ENCODE data around the gene GRIK4. TPM values are rescaled to one million over a fixed set of nuclear protein-coding genes. Genes with fewer than 3 reads are reported as not detected.
A peak's percentile ranks its signal among the peaks of the same experiment; 100 is the strongest.

GRIK4 gene
- total RNA-seq, 2 donors from 2014 or later: 0.05 to 1.7 TPM

DNA sequence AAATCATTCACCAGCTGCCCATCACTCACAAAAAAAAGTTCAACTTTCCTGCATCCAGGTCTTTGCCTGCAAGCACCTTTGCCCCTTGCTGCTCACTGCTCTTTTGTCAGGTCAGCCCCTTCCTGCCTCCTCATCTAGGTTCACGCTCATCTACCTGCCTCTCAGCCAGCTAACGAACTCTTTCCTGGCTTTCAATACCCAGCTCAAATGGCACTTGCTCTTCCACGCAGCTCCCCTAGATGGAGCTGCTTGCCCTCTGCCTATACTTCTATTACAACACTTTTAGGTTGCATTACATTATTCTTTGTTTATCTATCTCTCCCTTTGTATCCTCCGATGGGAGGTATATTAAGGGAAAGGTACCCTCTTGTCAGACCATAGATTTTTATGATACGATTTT, 433.5 kb downstream of the GRIK4 start:
- Histone ChIP-seq H3K9me3 (no peaks in the 10 kb centered on the region), H3K4me3 (no peak overlapping the region), H3K4me1 (replicated peaks) (no peaks in the 10 kb centered on the region), H3K36me3 (no peaks in the 10 kb centered on the region), H3K27me3 (replicated peaks; ENCODE audit: insufficient read depth) (no peaks in the 10 kb centered on the region), H3K27ac (no peak overlapping the region)
- intact Hi-C loops (cut with DNase I): no loop called here
- no peak for DNase-seq (ENCODE audit: low spot score)
- no peak for TF ChIP-seq POLR2A (IDR thresholded peaks at IDR 0.05)
- TF ChIP-seq, protein P1, sequence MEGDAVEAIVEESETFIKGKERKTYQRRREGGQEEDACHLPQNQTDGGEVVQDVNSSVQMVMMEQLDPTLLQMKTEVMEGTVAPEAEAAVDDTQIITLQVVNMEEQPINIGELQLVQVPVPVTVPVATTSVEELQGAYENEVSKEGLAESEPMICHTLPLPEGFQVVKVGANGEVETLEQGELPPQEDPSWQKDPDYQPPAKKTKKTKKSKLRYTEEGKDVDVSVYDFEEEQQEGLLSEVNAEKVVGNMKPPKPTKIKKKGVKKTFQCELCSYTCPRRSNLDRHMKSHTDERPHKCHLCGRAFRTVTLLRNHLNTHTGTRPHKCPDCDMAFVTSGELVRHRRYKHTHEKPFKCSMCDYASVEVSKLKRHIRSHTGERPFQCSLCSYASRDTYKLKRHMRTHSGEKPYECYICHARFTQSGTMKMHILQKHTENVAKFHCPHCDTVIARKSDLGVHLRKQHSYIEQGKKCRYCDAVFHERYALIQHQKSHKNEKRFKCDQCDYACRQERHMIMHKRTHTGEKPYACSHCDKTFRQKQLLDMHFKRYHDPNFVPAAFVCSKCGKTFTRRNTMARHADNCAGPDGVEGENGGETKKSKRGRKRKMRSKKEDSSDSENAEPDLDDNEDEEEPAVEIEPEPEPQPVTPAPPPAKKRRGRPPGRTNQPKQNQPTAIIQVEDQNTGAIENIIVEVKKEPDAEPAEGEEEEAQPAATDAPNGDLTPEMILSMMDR (IDR thresholded peaks at IDR 0.05): no peak
- no peak for TF ChIP-seq POLR2AphosphoS5 (IDR thresholded peaks at IDR 0.05)
- 80% methylated on average over 5 of the region's 5 CpGs for WGBS

DNA sequence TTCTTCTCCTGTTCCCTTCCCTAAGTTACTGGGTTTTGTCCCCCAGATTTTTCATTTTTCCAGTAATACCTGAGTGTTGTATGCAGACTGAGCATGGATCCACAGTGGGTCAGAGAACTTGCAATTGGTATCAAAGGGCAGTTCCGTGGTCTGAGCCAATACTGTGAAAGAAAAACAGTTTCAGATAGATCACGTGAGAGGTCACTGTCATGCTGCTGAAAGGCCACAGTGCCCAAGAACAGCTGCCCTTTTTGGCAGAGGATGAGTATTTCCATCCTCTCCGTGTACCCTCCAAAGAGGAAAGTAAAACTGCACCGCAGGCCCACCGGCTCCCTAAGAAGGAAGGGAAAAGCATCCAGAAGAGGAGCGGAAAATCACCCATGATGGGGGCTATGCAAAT, 439.3 kb downstream of the GRIK4 start:
- WGBS: 79% methylated on average over 6 of the region's 6 CpGs
- H3K27me3 ChIP-seq (replicated peaks; ENCODE audit: insufficient read depth): no peaks in the 10 kb centered on the region
- TF ChIP-seq POLR2A (IDR thresholded peaks at IDR 0.05) (no peak), POLR2AphosphoS5 (IDR thresholded peaks at IDR 0.05) (no peak)
- TF ChIP-seq, protein P1 (IDR thresholded peaks at IDR 0.05): no peak
- no peaks in the 10 kb centered on the region for H3K4me1 ChIP-seq (replicated peaks)
- H3K27ac ChIP-seq: no peak overlapping the region
- H3K9me3 ChIP-seq: no peaks in the 10 kb centered on the region
- intact Hi-C loops (cut with DNase I): loop anchor here (5.0 to 10.0 kb wide), 2 partner anchors 164 to 439 kb away; partner anchors contain the start of gene GRIK4
- DNase-seq (ENCODE audit: low spot score): no peak
- no peak overlapping the region for H3K4me3 ChIP-seq
- H3K36me3 ChIP-seq: no peaks in the 10 kb centered on the region

GRCh38 chr11:120952461-120953434, 441.2 kb downstream of the GRIK4 start:
- Histone ChIP-seq H3K36me3 (no peaks in the 10 kb centered on the region), H3K27ac (no peak overlapping the region), H3K4me1 (replicated peaks) (no peaks in the 10 kb centered on the region), H3K9me3 (no peaks in the 10 kb centered on the region), H3K27me3 (replicated peaks; ENCODE audit: insufficient read depth) (no peaks in the 10 kb centered on the region), H3K4me3 (no peak overlapping the region)
- TF ChIP-seq POLR2A (IDR thresholded peaks at IDR 0.05) (no peak), POLR2AphosphoS5 (IDR thresholded peaks at IDR 0.05) (no peak)
- TF ChIP-seq, protein P1 (IDR thresholded peaks at IDR 0.05): peak; percentile 56 to 88 (median 78)
- intact Hi-C loops (cut with DNase I): loop anchor here (5.0 to 10.0 kb wide), 2 partner anchors 162 to 440 kb away; partner anchors contain the start of gene GRIK4
- WGBS: 17% methylated on average over 20 of the region's 20 CpGs
- peak; percentile 74 for DNase-seq (ENCODE audit: low spot score)

GRCh38 chr11:120954381-120954780, 442.8 kb downstream of the GRIK4 start:
- H3K9me3 ChIP-seq: no peaks in the 10 kb centered on the region
- H3K36me3 ChIP-seq: no peaks in the 10 kb centered on the region
- no peak overlapping the region for H3K4me3 ChIP-seq
- no peak for DNase-seq (ENCODE audit: low spot score)
- intact Hi-C loops (cut with DNase I): loop anchor here (5.0 to 10.0 kb wide), 2 partner anchors 160 to 442 kb away; partner anchors contain the start of gene GRIK4
- no peaks in the 10 kb centered on the region for H3K27me3 ChIP-seq (replicated peaks; ENCODE audit: insufficient read depth)
- no peaks in the 10 kb centered on the region for H3K4me1 ChIP-seq (replicated peaks)
- no peak overlapping the region for H3K27ac ChIP-seq
- 89% methylated on average over 7 of the region's 7 CpGs for WGBS
- TF ChIP-seq, protein P1 (IDR thresholded peaks at IDR 0.05): no peak
- TF ChIP-seq POLR2AphosphoS5 (IDR thresholded peaks at IDR 0.05) (no peak), POLR2A (IDR thresholded peaks at IDR 0.05) (no peak)
